Sigmoid colon (tissue), 7 donors: ENCODE results near the gene FRAT1. TPM values are rescaled to one million over a fixed set of nuclear protein-coding genes. Genes with fewer than 3 reads are reported as not detected.

Experiments
- DNase-seq: peaks from one replicate; pipeline ENCODE4 v3.0.0-alpha.2; 2019
- H3K27ac ChIP-seq, 4 donors: fragments of 200-600 bp; sonication (generic); one replicate each; pipeline ENCODE4 v1.5.1; 2016 to 2019; ENCODE audit warnings: mild to moderate bottlenecking in 1 of 4
- H3K27me3 ChIP-seq, 3 donors: fragments of 200-600 bp; sonication (generic); one replicate each; pipeline ENCODE4 v1.5.1; 2019; ENCODE audit warnings: mild to moderate bottlenecking in 1 of 3
- H3K36me3 ChIP-seq, 4 donors: fragments of 200-600 bp; sonication (generic); one replicate each; pipeline ENCODE4 v1.5.1; 2016 to 2019
- H3K4me1 ChIP-seq, 4 donors: fragments of 200-600 bp; sonication (generic); one replicate each; pipeline ENCODE4 v1.5.1; 2017 to 2019
- H3K4me3 ChIP-seq, 4 donors: fragments of 200-600 bp; sonication (generic); one replicate each; pipeline ENCODE4 v1.5.1; 2017 to 2019; ENCODE audit warnings: mild to moderate bottlenecking in 2 of 4, moderate library complexity in 1 of 4
- H3K9me3 ChIP-seq, 4 donors: fragments of 200-600 bp in 3 of 4; sonication (generic) in 3 of 4; one replicate each; pipeline versions ENCODE4 v1.5.1 to v1.6.1; 2013 to 2019
- CTCF ChIP-seq, 4 experiments: fragments of 450-650 bp in 3 of 4; fragments of 200-600 bp in 1 of 4; IDR thresholded peaks; one replicate each; pipeline ENCODE4 v1.5.1; 2016 to 2019; ENCODE audit warnings: antibody characterized with exemption in 4 of 4, mild to moderate bottlenecking in 3 of 4, moderate library complexity in 2 of 4
- EP300 ChIP-seq, 4 donors: sonication (generic); formaldehyde crosslinking; IDR thresholded peaks; one replicate each; pipeline ENCODE4 v1.6.1; 2017; ENCODE audit warnings: antibody characterized with exemption in 4 of 4
- POLR2A ChIP-seq, 2 donors: fragments of 450-650 bp; IDR thresholded peaks; one replicate each; pipeline ENCODE4 v1.6.1; 2016; ENCODE audit warnings: antibody characterized with exemption in 2 of 2, mild to moderate bottlenecking in 2 of 2, moderate library complexity in 2 of 2
- POLR2AphosphoS5 ChIP-seq, 4 donors: sonication (generic); formaldehyde crosslinking; IDR thresholded peaks; one replicate each; pipeline ENCODE4 v1.6.1; 2017; ENCODE audit warnings: antibody characterized with exemption in 4 of 4
- WGBS, 2 donors: extraction: QIAGEN DNeasy Blood & Tissue Kit; methylation state at CpG; one replicate each; pipeline ENCODE4 v1.1.7; 2013; 5-methylcytosine and 5-hydroxymethylcytosine counted together
- intact Hi-C: fragments of 100-400 bp; cut with DNase I; formaldehyde crosslinking; loops from one replicate; pipeline ENCODE4 v1.15.1; 2023
- polyA plus RNA-seq, 3 donors: library from polyadenylated mRNA; stranded (reverse); fragments of 200-250 nt; gene quantifications; one replicate each; pipeline ENCODE4 v1.2.3, GENCODE V29; 2013
- total RNA-seq, 4 donors: library from RNA; depleted of rRNA; stranded (reverse); fragments of >200 nt; gene quantifications; one replicate each; pipeline ENCODE4 v1.1.0, GENCODE V29; 2016
- donor health status: healthy with polysubstance abuse.
- donor health status: Bipolar disorder and iron deficiency.
- donor health status: healthy.

The FRAT1 gene
- total and polyA plus RNA-seq, 7 donors, result 2.8 to 7.1 (median 5.0) TPM

GRCh38 chr10:97331153-97331703, 12.2 kb downstream of the FRAT1 start:
- intact Hi-C loops, result loop anchor here (5.0 kb wide), 1 partner anchor 71 kb away; the partner anchor contains the start of gene RRP12
- no peaks in the 10 kb centered on the region for H3K27me3 ChIP-seq
- H3K4me3 ChIP-seq, result peak overlapping the region in 1 of 4 donors; percentile 80
- H3K4me1 ChIP-seq, result peaks cover 0 to 47% (median 45%) of the 10 kb centered on the region in 4 donors
- DNase-seq, result no peak
- WGBS, 2 donors, result 31 to 69% methylated on average over 6 of the region's 6 CpGs
- no peaks in the 10 kb centered on the region for H3K9me3 ChIP-seq
- H3K36me3 ChIP-seq, result peaks cover 0 to 14% (median 0%) of the 10 kb centered on the region in 4 donors
- peak overlapping the region; percentile 93 to 95 (median 94) for H3K27ac ChIP-seq
- TF ChIP-seq CTCF (IDR thresholded peaks at IDR 0.05) (no peak), EP300 (IDR thresholded peaks at IDR 0.05) (no peak), POLR2A (IDR thresholded peaks at IDR 0.05) (no peak)

GRCh38 chr10:97332591-97333350, 13.7 kb downstream of the FRAT1 start:
- H3K27me3 ChIP-seq, result no peaks in the 10 kb centered on the region
- H3K4me1 ChIP-seq, result peaks cover 0 to 62% (median 50%) of the 10 kb centered on the region in 4 donors
- H3K36me3 ChIP-seq, result peaks cover 0 to 14% (median 0%) of the 10 kb centered on the region in 4 donors
- no peaks in the 10 kb centered on the region for H3K9me3 ChIP-seq
- peak overlapping the region; percentile 93 to 95 (median 94) for H3K27ac ChIP-seq
- intact Hi-C loops, result loop anchor here (1.0 to 5.0 kb wide), 3 partner anchors 13 to 70 kb away; partner anchors contain the start of genes FRAT1 and RRP12
- peak overlapping the region; percentile 53 to 92 (median 81) for H3K4me3 ChIP-seq
- TF ChIP-seq POLR2AphosphoS5 (IDR thresholded peaks at IDR 0.05) (peak in 2 of 4 donors; percentile 33 to 36), EP300 (IDR thresholded peaks at IDR 0.05) (no peak), CTCF (IDR thresholded peaks at IDR 0.05) (peak in 1 of 4 experiments; percentile 28)
- peak; percentile 75 for DNase-seq
- WGBS, 2 donors, result 7 to 19% methylated on average over 18 of the region's 18 CpGs

GRCh38 chr10:97333351-97333600, 14.2 kb downstream of the FRAT1 start:
- H3K27ac ChIP-seq, result peak overlapping the region; percentile 93 to 95 (median 94)
- DNase-seq, result no peak
- H3K9me3 ChIP-seq, result no peaks in the 10 kb centered on the region
- H3K27me3 ChIP-seq, result no peaks in the 10 kb centered on the region
- intact Hi-C loops, result loop anchor here (2.0 to 5.0 kb wide), 2 partner anchors 54 to 69 kb away; partner anchors contain the start of gene RRP12
- peaks cover 0 to 62% (median 50%) of the 10 kb centered on the region in 4 donors for H3K4me1 ChIP-seq
- no peak for TF ChIP-seq POLR2AphosphoS5 (IDR thresholded peaks at IDR 0.05)
- TF ChIP-seq POLR2A (IDR thresholded peaks at IDR 0.05), result no peak
- no peak for TF ChIP-seq EP300 (IDR thresholded peaks at IDR 0.05)
- TF ChIP-seq CTCF (IDR thresholded peaks at IDR 0.05), result no peak
- peak overlapping the region; percentile 53 to 92 (median 81) for H3K4me3 ChIP-seq
- peaks cover 0 to 14% (median 0%) of the 10 kb centered on the region in 4 donors for H3K36me3 ChIP-seq
- 2 to 4% methylated on average over 7 of the region's 7 CpGs for WGBS, 2 donors

- peak overlapping the region; percentile 79 to 92 (median 81) for H3K4me3 ChIP-seq
- intact Hi-C loops, result loop anchor here (1.0 to 5.0 kb wide), 3 partner anchors 41 to 69 kb away; partner anchors contain the start of genes ARHGAP19 and RRP12
- WGBS, 2 donors, result 0% methylated on average over 89 of the region's 89 CpGs
- peak; percentile 75 for DNase-seq
- TF ChIP-seq POLR2AphosphoS5 (IDR thresholded peaks at IDR 0.05) (peak in 3 of 4 donors; percentile 29 to 49 (median 46)), CTCF (IDR thresholded peaks at IDR 0.05) (no peak)
- peaks cover 0 to 62% (median 50%) of the 10 kb centered on the region in 4 donors for H3K4me1 ChIP-seq
- no peaks in the 10 kb centered on the region for H3K27me3 ChIP-seq
- peak overlapping the region; percentile 93 to 95 (median 94) for H3K27ac ChIP-seq
- peaks cover 0 to 9% (median 0%) of the 10 kb centered on the region in 4 donors for H3K36me3 ChIP-seq
- H3K9me3 ChIP-seq, result no peaks in the 10 kb centered on the region
These were observed 14.7 kb downstream of the FRAT1 start for GRCh38 chr10:97333601-97334369.
